ENCODE results near the gene ACACB.

DNA sequence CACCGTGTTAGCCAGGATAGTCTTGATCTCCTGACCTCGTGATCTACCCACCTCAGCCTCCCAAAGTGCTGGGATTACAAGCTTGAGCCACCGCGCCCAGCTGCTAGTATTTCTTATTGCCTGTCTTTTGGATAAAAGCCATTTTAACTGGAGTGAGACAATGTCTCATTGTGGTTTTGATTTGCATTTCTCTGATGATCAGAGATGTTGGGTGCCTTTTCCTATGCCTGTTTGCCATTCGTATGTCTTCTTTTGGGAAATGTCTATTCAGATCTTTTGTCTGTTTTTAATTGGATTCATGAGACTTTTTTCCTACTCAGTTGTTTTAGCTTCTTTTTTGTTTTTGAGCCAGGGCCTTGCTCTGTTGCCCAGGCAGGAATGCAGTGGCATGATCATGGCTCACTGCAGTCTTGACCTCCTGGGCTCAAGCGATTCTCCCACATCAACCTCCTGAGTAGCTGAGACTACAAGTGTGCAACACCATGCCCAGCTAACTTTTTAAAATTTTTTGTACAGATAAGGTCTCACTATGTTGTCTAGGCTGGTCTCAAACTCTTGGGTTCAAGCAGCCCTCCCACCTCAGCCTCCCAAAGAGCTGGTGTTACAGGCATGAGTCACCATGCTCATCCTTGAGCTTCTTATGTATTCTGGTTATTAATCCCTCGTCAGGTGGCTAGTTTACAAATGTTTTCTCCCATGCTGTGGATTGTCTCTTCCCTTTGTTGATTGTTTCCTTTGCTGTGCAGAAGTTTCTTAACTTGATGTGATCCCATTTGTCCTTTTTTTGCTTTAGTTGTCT lies 65.9 kb downstream of the ACACB start:
- TF ChIP-seq, protein P1, sequence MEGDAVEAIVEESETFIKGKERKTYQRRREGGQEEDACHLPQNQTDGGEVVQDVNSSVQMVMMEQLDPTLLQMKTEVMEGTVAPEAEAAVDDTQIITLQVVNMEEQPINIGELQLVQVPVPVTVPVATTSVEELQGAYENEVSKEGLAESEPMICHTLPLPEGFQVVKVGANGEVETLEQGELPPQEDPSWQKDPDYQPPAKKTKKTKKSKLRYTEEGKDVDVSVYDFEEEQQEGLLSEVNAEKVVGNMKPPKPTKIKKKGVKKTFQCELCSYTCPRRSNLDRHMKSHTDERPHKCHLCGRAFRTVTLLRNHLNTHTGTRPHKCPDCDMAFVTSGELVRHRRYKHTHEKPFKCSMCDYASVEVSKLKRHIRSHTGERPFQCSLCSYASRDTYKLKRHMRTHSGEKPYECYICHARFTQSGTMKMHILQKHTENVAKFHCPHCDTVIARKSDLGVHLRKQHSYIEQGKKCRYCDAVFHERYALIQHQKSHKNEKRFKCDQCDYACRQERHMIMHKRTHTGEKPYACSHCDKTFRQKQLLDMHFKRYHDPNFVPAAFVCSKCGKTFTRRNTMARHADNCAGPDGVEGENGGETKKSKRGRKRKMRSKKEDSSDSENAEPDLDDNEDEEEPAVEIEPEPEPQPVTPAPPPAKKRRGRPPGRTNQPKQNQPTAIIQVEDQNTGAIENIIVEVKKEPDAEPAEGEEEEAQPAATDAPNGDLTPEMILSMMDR (IDR thresholded peaks at IDR 0.05; ENCODE audit: extremely low read depth in 1 of 2, insufficient read depth in 1 of 2, low read depth in 1 of 2, low read length in 2 of 2): no peak
- TF ChIP-seq POLR2A (IDR thresholded peaks at IDR 0.05; ENCODE audit: low read depth, low read length) (no peak), EZH2 (IDR thresholded peaks at IDR 0.05; ENCODE audit: borderline replicate concordance, low read depth, low read length, severe bottlenecking) (no peak), POLR2AphosphoS5 (IDR thresholded peaks at IDR 0.05; ENCODE audit: insufficient read depth, low read depth, low read length) (no peak), MYC (IDR thresholded peaks at IDR 0.05; ENCODE audit: low read depth, low read length) (no peak)
- TF ChIP-seq, protein P2, sequence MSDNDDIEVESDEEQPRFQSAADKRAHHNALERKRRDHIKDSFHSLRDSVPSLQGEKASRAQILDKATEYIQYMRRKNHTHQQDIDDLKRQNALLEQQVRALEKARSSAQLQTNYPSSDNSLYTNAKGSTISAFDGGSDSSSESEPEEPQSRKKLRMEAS (IDR thresholded peaks at IDR 0.05; ENCODE audit: insufficient read depth, insufficient read length): no peak

Data from endothelial cell of umbilical vein (primary cell).